NCI-H1436 treated with DMSO at 0.1 percent for 48 hours (cell line): ENCODE results near the gene C11orf98.
"Not testable (repeated sequence)": the region's sequence is repeated elsewhere in the genome, so short reads cannot be mapped to it uniquely, and the experiment has no call there.

ENCODE experiments used
- DNase-seq: peaks from one replicate; lab custom pipeline; 2025; lab: John Stamatoyannopoulos, UW

Gene C11orf98

DNA sequence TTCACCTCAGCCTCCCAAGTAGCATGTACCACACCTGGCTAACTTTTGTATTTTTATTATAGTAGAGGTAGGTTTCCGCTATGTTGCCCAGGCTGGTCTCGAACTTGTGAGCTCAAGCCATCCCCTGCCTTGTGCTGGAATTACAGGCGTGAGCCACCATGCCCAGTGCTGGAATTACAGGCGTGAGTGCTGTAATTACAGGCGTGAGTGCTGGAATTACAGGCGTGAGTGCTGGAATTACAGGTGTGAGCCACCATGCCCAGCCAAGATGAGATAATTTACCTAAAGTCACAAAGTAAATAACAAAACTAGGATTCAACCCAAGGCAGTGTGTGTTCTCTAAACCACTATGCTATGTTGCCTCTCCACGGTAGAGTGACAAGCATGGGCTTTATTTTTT lies 17.5 kb upstream of the C11orf98 start:
- no peak for DNase-seq

DNA sequence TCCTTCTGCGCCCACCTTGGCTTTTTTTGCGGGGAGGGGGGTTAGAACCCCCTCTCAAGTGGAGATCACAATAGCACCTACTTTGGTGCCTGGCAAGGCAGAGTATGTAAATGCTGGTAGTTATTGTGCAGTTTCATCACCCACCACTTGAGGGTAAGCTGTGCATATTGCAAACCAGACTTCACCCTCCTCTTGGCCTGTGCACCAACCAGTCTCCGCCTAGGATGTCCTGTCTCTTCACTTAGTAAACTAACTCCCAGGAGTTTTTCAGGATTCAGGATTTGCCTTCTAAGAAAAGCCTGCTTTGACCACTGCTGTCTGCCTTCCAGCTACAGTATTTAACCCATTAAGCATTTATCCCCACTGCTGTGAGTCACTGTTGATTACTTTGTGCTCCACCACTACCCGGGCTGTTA lies 15.8 kb upstream of the C11orf98 start:
- peak; percentile 33 for DNase-seq

DNA sequence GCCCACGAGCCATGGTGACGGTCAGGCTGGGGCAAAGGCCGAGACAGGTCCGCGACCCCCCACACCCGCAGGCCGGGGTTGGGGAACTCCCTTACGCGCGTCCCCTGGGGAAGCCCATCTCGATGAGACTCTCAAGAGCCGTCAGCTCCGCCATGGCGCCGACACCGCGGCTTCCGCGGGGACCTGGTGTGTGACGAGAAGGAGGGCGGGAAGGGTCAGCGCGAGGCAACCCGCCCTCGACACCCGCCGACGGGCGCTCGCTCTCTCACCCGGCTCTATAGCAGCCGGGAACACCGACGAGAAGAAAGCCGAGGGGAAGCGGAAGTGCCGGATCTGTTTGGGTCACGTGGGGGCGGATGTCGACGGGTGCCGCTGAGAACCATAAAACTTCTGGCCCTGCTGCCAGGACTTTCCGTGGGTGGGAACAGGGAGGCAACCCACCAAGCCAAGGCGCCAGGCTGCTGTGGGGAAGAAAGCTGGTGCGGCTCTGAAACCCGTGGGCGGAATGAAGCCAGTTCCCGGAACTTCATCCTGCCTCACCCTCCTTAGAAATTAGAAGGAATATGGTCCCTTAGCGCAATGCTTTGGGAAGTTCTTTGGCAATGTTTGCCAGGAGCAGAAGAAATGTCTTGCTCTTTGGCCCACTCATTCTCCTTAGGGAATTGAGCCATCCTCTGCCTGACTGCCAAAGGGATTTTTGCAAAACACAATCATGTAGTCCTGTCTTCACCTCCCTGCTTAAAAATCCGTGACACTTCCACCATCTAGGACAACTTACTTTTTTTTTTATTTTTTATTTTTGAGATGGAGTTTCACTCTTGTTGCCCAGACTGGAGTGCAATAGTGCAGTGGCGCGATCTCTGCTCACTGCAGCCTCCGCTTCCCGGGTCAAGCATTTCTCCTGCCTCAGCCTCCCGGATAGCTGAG lies 14.0 kb upstream of the C11orf98 start, which contains the start of gene UBXN1:
Gene UBXN1, minus strand, starts transcription at position 304 of the 927 bp plus-strand sequence. Its CDS starts 150 bp downstream, at position 154.
- DNase-seq, result no peak

DNA sequence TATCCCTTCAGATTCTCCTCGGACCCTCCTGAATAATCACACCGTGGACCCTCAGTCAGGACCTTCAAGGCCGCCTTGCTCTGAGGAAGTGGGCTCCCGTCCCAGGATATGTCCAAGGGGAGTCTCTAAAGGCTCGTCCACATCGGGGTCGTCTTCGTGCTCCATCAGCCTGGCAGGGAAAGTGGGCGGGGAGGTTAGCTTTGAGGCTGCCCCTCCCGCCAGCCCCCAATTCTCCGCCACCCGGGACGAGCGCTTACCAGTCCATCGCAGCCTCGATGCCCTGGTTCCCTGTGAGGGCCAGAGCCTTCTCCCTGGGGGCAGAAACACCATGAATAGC lies 13.4 kb upstream of the C11orf98 start:
- no peak for DNase-seq

DNA sequence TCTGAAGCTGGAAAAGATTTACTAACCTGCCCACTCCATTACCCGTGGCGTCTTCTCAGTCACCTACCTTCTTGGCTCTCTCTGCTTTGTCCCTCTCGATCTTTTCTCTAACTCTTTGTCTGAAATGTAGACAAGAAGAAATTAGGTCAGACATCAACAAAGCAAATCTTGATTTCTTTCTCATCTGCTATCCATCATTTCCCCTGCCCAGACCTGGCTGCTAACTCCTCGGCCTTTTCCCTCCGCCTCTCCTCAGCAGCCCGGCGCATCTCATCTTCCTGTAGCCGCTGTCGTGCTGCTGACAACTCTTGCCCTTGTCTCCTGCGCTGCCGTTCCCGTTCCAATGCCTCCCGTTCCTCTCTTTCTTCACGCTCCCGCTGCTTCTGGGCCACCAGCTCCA lies 12.7 kb upstream of the C11orf98 start:
- no peak for DNase-seq

DNA sequence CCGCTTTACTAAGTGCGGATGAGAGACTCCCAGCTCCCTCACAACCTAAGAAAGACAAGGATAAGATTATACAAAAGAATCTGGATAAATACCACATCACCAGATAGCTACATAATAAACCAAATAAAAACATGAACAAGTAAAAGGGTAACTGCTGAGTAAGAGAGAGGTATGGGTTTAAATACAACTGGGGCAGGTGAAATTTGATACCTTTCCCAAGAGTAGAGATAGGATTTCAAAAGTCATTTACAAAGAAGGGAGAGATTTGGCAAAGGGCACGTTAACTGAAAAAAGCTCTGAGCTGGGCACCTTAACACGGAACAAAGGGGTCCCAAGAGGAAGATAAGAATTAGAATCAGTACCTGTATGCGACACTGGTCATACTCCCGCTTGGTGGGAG lies 12.1 kb upstream of the C11orf98 start:
- DNase-seq, result no peak

DNA sequence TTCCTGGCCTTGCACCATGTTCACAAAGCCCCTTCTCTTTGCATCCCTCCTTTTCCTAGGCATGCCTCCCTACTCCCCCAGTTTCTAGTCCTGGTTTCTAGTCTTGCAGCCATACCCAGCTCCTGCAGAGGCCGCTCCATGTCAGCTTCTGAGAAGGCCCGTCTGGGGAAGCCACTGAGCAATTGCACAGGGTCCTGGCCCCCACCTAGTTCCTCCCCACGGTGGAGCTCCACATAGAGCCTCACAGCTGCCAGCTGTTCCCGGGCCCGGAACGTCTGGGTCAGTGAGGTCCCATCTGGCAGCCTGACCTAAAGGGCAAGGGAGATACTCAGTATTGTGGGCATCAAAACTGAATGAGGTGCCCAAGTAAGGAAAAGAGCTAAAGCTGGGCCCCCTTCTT lies 11.7 kb upstream of the C11orf98 start:
- DNase-seq, result no peak

DNA sequence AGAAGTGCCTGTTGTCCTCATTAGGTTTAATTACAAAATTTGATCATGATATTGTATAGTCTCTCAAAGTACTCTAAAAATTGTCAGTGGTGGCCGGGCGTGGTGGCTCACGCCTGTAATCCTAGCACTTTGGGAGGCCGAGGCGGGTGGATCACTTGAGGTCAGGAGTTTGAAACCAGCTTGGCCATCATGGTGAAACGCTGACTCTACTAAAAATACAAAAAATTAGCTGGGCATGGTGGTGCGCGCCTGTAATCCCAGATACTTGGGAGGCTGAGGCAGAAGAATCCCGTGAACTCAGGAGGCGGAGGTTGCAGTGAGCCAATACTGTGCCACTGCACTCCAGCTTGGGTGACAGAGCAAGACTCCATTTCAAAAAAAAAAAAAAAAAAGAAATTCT lies 10.4 kb upstream of the C11orf98 start:
- DNase-seq, result not testable (repeated sequence)

DNA sequence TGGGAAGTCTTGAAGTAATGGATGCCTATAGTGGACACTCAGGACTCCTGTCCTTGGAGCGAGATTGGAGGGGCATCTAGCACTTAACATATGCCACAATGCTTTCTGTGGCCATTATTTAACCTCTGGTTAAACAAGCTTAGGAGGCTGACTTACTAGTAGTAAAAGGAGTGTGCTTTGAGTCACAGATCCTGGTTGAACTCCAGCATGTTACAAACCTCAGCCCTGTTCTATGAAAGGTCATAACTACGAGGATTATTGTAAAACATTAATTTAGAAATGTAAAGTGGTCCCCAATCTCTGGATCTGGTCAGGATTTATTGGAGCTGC lies 8.2 kb upstream of the C11orf98 start:
- DNase-seq, result no peak

DNA sequence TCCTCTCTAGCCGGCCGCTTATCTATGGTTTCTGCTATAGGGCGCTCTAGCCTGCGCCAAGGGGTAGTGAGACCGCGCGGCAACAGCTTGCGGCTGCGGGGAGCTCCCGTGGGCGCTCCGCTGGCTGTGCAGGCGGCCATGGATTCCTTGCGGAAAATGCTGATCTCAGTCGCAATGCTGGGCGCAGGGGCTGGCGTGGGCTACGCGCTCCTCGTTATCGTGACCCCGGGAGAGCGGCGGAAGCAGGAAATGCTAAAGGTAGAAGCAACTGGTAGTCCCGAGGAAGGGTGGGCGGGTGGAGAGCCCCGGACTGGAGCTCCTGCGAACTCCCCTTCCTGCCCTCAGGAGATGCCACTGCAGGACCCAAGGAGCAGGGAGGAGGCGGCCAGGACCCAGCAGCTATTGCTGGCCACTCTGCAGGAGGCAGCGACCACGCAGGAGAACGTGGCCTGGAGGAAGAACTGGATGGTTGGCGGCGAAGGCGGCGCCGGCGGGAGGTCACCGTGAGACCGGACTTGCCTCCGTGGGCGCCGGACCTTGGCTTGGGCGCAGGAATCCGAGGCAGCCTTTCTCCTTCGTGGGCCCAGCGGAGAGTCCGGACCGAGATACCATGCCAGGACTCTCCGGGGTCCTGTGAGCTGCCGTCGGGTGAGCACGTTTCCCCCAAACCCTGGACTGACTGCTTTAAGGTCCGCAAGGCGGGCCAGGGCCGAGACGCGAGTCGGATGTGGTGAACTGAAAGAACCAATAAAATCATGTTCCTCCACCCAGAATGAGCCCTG lies 6.8 kb upstream of the C11orf98 start, which contains the start of the genes LBHD1 and UQCC3:
Gene LBHD1, minus strand, starts transcription at position 660 of the 782 bp plus-strand sequence. CDS start 2,236 bp downstream, outside the sequence.
Gene UQCC3, plus strand, starts transcription at position 66 of the 782 bp plus-strand sequence. Its CDS starts 73 bp downstream, at position 139.
- DNase-seq, result no peak

DNA sequence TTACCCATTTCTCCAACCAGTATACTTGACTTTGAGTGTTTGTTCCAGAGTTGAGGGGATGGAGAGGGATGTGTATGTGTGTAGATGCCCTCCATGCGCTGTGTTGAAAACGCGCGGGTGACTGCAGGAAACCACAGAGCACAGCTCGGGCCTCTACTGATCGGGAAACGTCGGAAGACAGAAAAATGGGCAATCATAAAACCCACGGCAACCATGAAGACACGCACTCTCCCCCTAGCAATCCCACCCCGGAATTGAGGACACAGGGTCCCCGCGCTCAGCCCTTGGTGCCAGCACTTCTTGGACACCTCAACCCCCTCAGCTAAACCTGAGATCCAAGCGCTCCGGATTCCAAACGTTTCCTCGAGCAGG lies 6.2 kb upstream of the C11orf98 start:
- no peak for DNase-seq

DNA sequence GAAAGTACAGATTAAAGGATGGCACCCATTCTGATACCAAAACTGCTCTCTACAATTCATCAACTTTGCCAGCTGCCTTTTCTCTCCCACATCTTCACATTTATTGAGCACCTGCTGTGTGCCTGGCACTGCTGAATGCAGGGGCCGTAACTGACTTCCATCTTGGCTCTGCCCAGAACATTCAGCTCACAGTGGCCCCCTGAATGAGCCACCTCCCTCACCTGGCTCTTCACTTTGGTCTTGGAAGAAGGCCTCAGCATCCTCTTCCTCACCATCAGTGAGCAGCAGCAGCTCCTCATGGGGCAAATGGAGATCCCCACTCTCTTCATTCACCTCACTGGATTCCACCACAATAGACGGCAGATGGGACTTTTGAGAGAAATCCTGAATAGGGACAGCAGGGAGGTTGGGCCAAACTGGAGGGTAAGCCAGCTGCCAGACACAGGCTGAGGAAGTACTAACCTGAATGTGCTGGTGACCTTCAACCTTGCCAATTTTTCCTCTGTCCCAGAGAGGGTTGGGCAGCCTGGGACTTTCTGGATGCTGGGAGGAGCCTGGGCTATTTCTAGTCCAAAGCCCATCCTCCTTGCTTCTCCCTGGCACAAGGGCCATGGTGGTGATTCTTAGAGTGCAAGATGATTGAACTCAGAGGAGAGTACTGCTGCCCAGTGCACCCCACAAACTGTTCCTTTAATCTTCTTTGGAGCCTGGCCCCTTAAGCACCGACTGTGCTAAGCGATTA lies 4.6 kb upstream of the C11orf98 start:
- DNase-seq, result no peak

DNA sequence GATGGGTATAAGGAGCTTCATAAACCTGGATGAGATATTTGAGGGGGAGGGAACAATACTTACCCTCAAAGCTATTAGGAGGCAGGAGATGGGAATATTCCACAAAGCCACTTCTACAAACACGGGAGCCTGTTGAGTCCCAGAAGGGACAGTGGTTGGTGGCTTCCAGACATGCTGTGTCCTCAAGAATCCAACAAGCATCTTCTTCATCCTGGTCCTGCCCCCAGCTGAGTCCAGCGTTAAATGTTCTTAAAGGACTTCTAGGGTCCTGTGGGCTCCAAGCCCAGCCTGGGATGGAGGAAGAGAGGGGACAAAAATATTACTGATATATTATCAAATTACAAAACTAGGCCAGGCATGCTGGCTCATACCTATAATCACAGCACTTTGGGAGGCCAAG lies 2.5 kb upstream of the C11orf98 start:
- DNase-seq, result no peak

DNA sequence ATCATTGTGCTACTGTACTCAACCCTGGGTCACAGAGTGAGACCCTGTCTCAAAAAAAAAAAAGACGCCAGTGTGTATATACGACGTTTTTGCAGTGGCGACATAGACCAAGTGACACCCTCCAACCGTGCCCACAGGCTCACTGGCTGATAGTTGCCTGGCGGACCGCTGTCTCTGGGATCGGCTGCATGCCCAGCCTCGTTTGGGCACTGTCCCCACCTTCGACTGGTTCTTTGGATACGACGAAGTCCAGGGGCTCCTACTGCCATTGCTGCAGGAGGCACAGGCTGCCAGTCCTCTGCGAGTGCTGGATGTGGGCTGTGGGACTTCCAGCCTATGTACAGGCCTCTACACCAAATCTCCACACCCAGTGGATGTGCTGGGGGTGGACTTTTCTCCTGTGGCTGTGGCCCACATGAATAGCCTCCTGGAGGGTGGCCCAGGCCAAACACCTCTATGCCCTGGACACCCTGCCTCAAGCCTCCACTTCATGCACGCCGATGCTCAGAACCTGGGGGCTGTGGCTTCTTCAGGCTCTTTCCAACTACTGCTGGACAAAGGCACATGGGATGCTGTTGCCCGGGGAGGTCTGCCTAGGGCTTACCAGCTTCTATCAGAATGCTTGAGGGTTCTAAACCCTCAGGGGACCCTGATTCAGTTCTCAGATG lies 1.4 kb upstream of the C11orf98 start:
- no peak for DNase-seq

DNA sequence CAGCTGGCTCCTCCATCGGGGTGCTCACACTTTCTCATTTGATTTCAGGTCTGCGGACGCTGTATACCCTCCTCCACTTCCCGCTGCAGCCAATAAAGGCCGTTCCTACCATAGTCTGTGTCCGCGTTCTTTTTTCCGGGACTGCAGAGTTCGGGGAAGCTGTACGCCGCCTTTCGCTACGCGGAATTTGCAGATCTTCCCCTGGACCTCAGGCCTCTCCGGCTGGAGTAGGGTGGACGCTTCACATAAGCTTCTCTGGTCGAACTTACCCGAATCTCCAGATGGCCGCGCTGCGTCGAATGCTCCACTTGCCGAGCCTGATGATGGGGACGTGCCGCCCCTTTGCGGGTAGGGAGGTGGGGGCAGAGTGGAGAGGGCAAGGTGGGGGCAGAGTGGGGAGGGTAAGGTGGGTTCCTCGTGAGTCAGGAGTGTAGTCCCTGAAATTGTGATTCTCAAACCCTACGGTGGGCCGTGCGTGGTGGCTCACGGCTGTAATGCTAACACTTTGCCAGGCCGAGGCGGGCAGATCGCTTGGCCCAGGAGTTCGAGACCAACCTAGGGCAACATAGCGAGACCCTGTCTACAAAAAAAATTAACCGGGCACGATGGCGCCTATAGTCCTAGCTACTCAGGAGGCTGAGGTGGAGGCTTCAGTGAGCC lies 719 bp upstream of the C11orf98 start:
- no peak for DNase-seq

DNA sequence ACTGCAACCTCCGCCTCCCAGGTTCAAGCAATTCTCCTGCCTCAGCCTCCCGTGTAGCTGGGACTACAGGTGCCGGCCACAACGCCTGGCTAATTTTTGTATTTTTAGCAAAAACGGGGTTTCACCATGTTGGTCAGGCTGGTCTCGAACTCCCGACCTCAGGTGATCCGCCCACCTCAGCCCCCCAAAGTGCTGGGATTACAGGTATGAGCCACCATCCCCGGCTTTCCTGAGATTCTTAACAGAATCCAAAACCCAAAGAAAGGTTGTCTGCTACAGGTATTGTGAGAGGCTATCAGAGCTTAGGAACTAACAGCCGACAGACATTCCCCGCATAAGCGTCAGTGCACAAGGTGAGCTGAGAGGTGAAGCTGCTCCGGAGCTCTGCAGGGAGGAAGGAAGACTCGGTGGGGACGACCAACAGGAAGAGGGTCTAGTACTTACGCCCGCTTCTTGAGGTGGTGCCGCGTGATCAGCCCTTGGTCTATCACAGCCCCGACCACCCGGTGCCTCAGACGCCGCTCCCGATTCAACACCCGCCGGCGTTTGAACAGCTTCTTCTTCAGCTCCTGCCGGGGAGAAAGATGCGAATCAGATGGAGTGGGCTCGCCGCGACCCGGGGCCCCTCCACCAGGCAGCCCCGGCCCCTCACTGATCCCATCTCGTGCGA lies 470 bp downstream of the C11orf98 start:
- DNase-seq, result no peak

DNA sequence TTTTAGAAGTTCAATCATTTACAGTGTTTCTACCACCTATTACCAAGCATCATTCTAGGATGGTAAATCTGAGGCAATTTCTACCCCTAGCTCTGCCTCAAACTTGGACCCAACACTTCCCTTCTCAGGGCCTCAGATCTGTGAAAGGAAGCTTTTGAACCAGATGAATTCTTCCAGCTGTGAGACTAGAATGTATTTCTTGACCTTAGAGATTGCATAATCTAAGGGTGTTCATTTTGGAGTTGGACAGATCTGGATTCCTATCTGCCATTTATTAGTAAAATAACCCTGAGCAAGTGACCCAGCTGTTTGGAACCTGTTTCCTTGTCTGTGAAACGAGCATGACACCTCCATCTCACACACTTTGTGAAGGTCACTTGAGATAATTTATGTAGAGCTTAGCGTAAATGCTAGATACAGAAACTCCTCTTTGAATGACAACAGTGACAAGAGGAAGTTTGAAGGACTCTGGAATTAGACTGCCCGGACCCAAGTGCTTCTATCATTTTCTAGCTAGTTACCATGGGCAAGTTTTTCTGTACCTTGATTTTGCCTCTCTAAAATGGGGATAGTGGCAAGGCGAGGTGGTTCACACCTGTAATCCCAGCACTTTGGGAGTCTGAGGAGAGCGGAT lies 8.1 kb downstream of the C11orf98 start:
- DNase-seq, result no peak

DNA sequence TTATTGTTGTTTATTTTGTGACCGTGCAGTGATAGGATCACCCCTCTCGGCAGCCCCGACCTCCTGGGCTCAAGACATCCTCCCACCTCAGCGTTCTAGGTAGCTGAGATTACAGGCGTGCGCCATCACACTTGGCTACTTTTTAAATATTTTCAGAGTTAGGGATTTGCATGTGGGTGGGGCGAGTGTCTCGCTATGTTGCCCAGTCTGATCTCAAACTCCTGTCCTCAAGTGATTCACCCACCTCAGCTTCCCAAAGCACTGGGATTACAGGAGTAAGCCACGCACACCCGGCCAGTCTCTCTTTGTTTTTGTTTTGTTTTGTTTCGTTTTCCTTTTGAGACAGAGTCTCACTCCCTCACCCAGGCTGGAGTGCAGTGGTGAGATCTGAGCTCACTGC lies 10.7 kb downstream of the C11orf98 start:
- no peak for DNase-seq

DNA sequence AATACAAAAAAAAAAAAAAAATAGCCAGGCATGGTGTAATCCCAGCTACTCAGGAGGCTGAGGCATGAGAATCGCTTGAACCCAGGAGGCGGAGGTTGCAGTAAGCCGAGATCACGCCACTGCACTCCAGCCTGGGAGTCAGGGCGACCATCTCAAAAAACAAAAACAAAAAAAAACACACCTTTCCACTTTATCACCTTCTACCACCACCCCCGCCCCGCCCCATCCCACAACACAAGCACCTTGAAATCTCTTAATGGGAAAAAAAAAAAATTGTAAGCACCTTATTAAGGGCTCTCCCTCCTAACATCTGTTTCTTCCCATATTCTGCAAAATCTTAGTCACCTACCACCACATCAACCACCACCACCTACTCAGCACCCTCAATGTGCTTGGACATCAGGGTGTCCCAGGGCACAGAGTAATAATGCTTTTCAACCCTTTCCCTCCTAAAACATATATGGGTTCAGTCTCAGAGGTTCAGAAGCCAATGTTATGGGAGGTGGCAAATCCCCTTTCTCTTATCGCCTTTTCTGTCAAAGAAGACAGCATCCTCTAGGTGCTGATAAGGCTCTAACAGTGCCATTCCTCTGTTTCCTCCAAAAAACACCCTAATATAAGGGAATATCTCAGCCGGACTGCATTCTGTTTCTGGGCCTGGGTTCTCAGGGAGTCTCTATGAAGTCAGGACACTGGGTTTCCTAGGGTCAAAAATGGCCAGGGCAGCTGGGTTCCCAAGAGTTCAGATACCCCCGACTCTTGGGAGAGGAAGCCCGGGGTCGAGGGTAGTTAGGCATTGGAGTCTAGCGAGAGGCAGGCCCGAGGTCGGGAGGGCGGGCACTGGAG lies 12.6 kb downstream of the C11orf98 start:
- DNase-seq, result no peak
